BJ (cell line): ENCODE measurements around the gene DTYMK. TPM values are rescaled to one million over a fixed set of nuclear protein-coding genes. Genes with fewer than 3 reads are reported as not detected.

Experiments
- CTCF ChIA-PET: fragments of 350-600 bp; formaldehyde crosslinking; extraction: SDS; loops from one replicate; lab custom pipeline; 2021; ENCODE audit warnings: antibody characterized with exemption, inconsistent platforms; lab: Yijun Ruan, JAX
- POLR2A ChIA-PET: fragments of 300-600 bp; sonication (Branson Sonifier 250); formaldehyde crosslinking; extraction: SDS; loops from one replicate; lab custom pipeline; 2021; ENCODE audit warnings: antibody characterized with exemption; lab: Charles Lee
- DNase-seq: peaks from one replicate; pipeline ENCODE4 v3.0.0-alpha.2; 2011; ENCODE audit warnings: low read depth
- H3K27me3 ChIP-seq: 2 replicates; pipeline ENCODE4 v1.6.0; 2011; ENCODE audit warnings: low read length; ENCODE audit not compliant: control insufficient read depth, insufficient read depth
- H3K36me3 ChIP-seq: 2 replicates; pipeline ENCODE4 v1.5.1; 2011; ENCODE audit warnings: low read length; ENCODE audit not compliant: control insufficient read depth, insufficient read depth
- H3K4me3 ChIP-seq: 2 replicates; pipeline ENCODE4 v1.5.1; 2011; ENCODE audit warnings: low read depth, mild to moderate bottlenecking, control low read depth, low read length
- CTCF ChIP-seq: IDR thresholded peaks from 2 replicates; pipeline ENCODE4 v1.5.1; 2011; ENCODE audit warnings: low read depth, mild to moderate bottlenecking, control low read depth, inconsistent platforms, low read length, moderate library complexity; ENCODE audit not compliant: insufficient read depth
- polyA plus RNA-seq: library from polyadenylated mRNA; depleted of rRNA; stranded (reverse); fragments of >200 nt; gene quantifications from 2 replicates; pipeline ENCODE4 v1.2.3, GENCODE V29; 2011

Gene DTYMK
- polyA plus RNA-seq, 1 experiment: 43.8 TPM

GRCh38 chr2:241649927-241650326 lies 36.7 kb downstream of the DTYMK start:
- H3K36me3 ChIP-seq: peaks cover 15% of the 10 kb centered on the region
- ChIA-PET POLR2A (no interaction called here), CTCF (interaction anchor here (0.6 to 7.9 kb wide), 2 partner anchors 10 to 200 kb away, joined by 3 to 49 read pairs; no protein-coding TSS in a partner anchor)
- no peak overlapping the region for H3K4me3 ChIP-seq
- no peaks in the 10 kb centered on the region for H3K27me3 ChIP-seq
- no peak for TF ChIP-seq CTCF
- no peak for DNase-seq

- Histone ChIP-seq H3K4me3 (no peak overlapping the region), H3K27me3 (no peaks in the 10 kb centered on the region), H3K36me3 (peaks cover 11% of the 10 kb centered on the region)
- DNase-seq: no peak
- TF ChIP-seq CTCF: no peak
- CTCF ChIA-PET: interaction anchor here (0.6 to 7.9 kb wide), 4 partner anchors 10 to 199 kb away, joined by 3 to 49 read pairs (median 4); partner anchors contain the start of gene ATG4B
- POLR2A ChIA-PET: no interaction called here
Measured at GRCh38 chr2:241649404-241649803, 37.2 kb downstream of the DTYMK start.

- ChIA-PET POLR2A (no interaction called here), CTCF (interaction anchor here (1.1 to 7.9 kb wide), 4 partner anchors 10 to 16 kb away, joined by 3 to 49 read pairs (median 4); partner anchors contain the start of gene ATG4B)
- Histone ChIP-seq H3K27me3 (no peaks in the 10 kb centered on the region), H3K36me3 (peaks cover 11% of the 10 kb centered on the region), H3K4me3 (no peak overlapping the region)
- no peak for TF ChIP-seq CTCF
- no peak for DNase-seq
Measured at GRCh38 chr2:241648453-241648852, 38.2 kb downstream of the DTYMK start.

GRCh38 chr2:241645915-241646645 lies 40.5 kb downstream of the DTYMK start:
- no peaks in the 10 kb centered on the region for H3K36me3 ChIP-seq
- H3K4me3 ChIP-seq: no peak overlapping the region
- DNase-seq: no peak
- ChIA-PET POLR2A (no interaction called here), CTCF (interaction anchor here (7.9 kb wide), 1 partner anchor 13 kb away, joined by 49 read pairs; no protein-coding TSS in a partner anchor)
- TF ChIP-seq CTCF: no peak
- H3K27me3 ChIP-seq: no peaks in the 10 kb centered on the region

GRCh38 chr2:241645056-241645914 lies 41.3 kb downstream of the DTYMK start:
- no peak for TF ChIP-seq CTCF
- no peak for DNase-seq
- Histone ChIP-seq H3K27me3 (no peaks in the 10 kb centered on the region), H3K36me3 (no peaks in the 10 kb centered on the region), H3K4me3 (no peak overlapping the region)
- ChIA-PET POLR2A (no interaction called here), CTCF (interaction anchor here (7.9 kb wide), 1 partner anchor 14 kb away, joined by 49 read pairs; no protein-coding TSS in a partner anchor)
